Psoas muscle (tissue), 8 donors: Measurements from ENCODE around the gene F7. TPM values are rescaled to one million over a fixed set of nuclear protein-coding genes. Genes with fewer than 3 reads are reported as not detected.
"Not testable (repeated sequence)": the region's sequence is repeated elsewhere in the genome, so short reads cannot be mapped to it uniquely, and the experiment has no call there.

Experiments used
- ATAC-seq, 4 donors: fragments of 200-7000 bp; cut with Tn5 transposase; one replicate each; pipeline ENCODE4 v1.9.1; 2020; ENCODE audit warnings: moderate library complexity in 3 of 4, mild to moderate bottlenecking in 2 of 4
- DNase-seq, 2 donors: peaks; one replicate each; pipeline ENCODE4 v3.0.0-alpha.2; 2020
- H3K27ac ChIP-seq: fragments of 200-600 bp; one replicate; pipeline ENCODE4 v1.8.0; 2022
- H3K27me3 ChIP-seq, 3 donors: fragments of 200-600 bp in 1 of 3; one replicate each; pipeline versions ENCODE4 v1.6.1 to v1.8.0; 2013 to 2022; ENCODE audit warnings: low read length in 2 of 3, mild to moderate bottlenecking in 2 of 3, moderate library complexity in 1 of 3; ENCODE audit not compliant: insufficient read depth in 3 of 3
- H3K36me3 ChIP-seq, 2 donors: fragments of 200-600 bp in 1 of 2; one replicate each; pipeline versions ENCODE4 v1.6.1 to v1.8.0; 2013 to 2022; ENCODE audit warnings: low read depth in 1 of 2, mild to moderate bottlenecking in 1 of 2, moderate library complexity in 1 of 2; ENCODE audit not compliant: insufficient read depth in 1 of 2
- H3K4me1 ChIP-seq: fragments of 200-600 bp; one replicate; pipeline ENCODE4 v1.8.0; 2022
- H3K4me3 ChIP-seq: fragments of 200-600 bp; one replicate; pipeline ENCODE4 v1.8.0; 2022; ENCODE audit warnings: mild to moderate bottlenecking
- H3K9me3 ChIP-seq: fragments of 200-600 bp; one replicate; pipeline ENCODE4 v1.8.0; 2022
- WGBS, 3 donors: extraction: QIAGEN DNeasy Blood & Tissue Kit; methylation state at CpG; one replicate each; pipeline versions ENCODE4 v1.1.6 to v1.1.7; 2013; 5-methylcytosine and 5-hydroxymethylcytosine counted together
- intact Hi-C, 2 donors: fragments of 100-400 bp; cut with DNase I; formaldehyde crosslinking; loops; one replicate each; pipeline versions ENCODE4 v1.11.0 to v1.14.2; 2022
- polyA plus RNA-seq, 3 donors: library from polyadenylated mRNA; stranded (reverse); fragments of 200-250 nt; gene quantifications; one replicate each; pipeline ENCODE4 v1.2.3, GENCODE V29; 2013
- total RNA-seq, 4 donors: library from RNA; stranded (reverse); fragmentation: NEBNext Ultra II Directional in 2 of 4; extraction: Animal tissue kit (Norgen Biotek cat#: 25700) in 2 of 4; gene quantifications; one replicate each; pipeline versions ENCODE4 v1.2.1 to v1.2.4, GENCODE V29; 2021 to 2023
- TF ChIP-seq, protein P1 (sequence below): fragments of 200-600 bp; IDR thresholded peaks from one replicate; pipeline ENCODE4 v1.8.0; 2022; ENCODE audit warnings: antibody characterized with exemption
- donor health status: healthy with polysubstance abuse.
- donor health status: DM: no; HTN: no; CAD: no; lungs with moderate emphysema.
- donor health status: Bipolar disorder and iron deficiency.
- donor health status: healthy.
- donor health status: DM: yes; HTN: yes; CAD: no.
- donor health status: DM: no; HTN: no; CAD: no.
- donor health status: DM: no; HTN: no; CAD: no.
- donor health status: DM: yes; HTN: yes; CAD: no.

Gene F7
- total and polyA plus RNA-seq, 7 donors, result 0.08 to 0.20 (median 0.10) TPM; not detected in 4

DNA sequence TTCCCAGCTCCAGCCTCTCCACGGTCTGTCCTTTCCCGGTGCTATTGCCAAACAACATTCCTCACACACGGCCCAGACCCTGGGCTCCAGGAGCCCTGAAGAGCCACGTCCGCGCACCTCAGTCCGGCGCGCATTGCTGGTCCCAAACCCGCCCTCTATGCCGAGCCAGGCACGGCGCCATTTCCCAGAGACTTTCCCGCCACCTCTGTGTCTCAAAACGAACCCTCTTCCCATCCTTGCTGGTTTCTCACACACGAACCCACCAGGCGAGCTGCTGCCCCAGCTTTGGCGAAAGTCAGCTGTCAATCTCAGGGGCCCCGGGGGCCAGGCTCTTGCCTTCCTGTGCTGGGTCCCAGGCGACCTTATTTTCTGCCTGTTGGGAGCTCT is 28.0 kb upstream of the F7 start:
- Histone ChIP-seq H3K27ac (no peak overlapping the region), H3K9me3 (no peaks in the 10 kb centered on the region), H3K4me1 (no peaks in the 10 kb centered on the region), H3K4me3 (no peak overlapping the region), H3K36me3 (peaks cover 0 to 18% of the 10 kb centered on the region in 2 donors), H3K27me3 (peaks cover 0 to 23% (median 7%) of the 10 kb centered on the region in 3 donors)
- 86 to 94% (median 90%) methylated on average over 19 to 20 of the region's 20 CpGs for WGBS, 3 donors
- TF ChIP-seq, protein P1, sequence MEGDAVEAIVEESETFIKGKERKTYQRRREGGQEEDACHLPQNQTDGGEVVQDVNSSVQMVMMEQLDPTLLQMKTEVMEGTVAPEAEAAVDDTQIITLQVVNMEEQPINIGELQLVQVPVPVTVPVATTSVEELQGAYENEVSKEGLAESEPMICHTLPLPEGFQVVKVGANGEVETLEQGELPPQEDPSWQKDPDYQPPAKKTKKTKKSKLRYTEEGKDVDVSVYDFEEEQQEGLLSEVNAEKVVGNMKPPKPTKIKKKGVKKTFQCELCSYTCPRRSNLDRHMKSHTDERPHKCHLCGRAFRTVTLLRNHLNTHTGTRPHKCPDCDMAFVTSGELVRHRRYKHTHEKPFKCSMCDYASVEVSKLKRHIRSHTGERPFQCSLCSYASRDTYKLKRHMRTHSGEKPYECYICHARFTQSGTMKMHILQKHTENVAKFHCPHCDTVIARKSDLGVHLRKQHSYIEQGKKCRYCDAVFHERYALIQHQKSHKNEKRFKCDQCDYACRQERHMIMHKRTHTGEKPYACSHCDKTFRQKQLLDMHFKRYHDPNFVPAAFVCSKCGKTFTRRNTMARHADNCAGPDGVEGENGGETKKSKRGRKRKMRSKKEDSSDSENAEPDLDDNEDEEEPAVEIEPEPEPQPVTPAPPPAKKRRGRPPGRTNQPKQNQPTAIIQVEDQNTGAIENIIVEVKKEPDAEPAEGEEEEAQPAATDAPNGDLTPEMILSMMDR, result no peak
- DNase-seq, result peak in 1 of 2 donors; percentile 41
- intact Hi-C loops, result no loop called here
- no peak for ATAC-seq

DNA sequence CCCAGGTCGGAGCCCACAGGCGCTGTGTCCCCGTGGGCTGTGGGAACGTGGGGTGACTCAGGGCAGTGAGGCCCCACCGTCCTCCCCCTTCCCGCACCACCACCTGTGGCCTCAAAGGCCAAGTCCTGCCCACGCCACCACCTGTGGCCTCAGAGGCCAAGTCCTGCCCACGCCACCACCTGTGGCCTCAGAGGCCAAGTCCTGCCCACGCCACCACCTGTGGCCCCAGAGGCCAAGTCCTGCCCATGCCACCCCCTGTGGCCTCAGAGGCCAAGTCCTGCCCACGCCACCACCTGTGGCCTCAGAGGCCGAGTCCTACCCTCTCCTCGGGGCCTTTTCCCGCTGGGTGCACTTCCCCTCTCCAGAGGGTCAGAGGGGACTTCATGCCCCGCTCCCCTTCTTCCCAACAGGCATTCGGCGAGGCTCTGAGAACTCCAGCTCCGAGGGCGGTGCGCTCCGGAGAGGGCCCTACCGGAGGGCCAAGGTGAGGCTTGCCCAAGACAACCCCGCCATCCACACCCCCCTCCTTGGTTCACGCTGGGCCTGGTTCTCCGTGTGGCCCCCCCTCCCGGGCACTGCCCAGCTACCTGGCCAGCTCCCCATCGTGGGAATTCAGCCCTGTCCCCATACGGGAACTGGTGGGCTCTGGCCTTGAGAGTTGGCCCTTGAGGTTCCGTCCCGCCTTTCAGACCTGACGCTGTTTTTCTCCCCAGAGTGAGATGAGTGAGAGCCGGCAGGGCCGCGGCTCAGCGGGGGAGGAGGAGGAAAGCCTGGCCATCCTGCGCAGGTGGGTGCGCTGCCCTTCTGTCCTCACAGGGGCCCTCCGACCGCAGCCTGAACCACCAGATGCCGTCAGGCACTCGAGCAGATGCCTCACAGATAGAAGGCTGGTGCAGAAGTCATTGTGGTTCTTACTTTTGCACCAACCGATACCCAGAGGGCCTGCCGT is 27.4 kb upstream of the F7 start:
- no peak overlapping the region for H3K27ac ChIP-seq
- no peak overlapping the region for H3K4me3 ChIP-seq
- 70 to 79% (median 72%) methylated on average over 42 of the region's 42 CpGs for WGBS, 3 donors
- peaks cover 0 to 23% (median 7%) of the 10 kb centered on the region in 3 donors for H3K27me3 ChIP-seq
- H3K36me3 ChIP-seq, result peaks cover 0 to 18% of the 10 kb centered on the region in 2 donors
- H3K9me3 ChIP-seq, result no peaks in the 10 kb centered on the region
- TF ChIP-seq, protein P1, result no peak
- no peaks in the 10 kb centered on the region for H3K4me1 ChIP-seq
- intact Hi-C loops, result no loop called here
- DNase-seq (peak in 1 of 2 donors; percentile 41), ATAC-seq (no peak)

DNA sequence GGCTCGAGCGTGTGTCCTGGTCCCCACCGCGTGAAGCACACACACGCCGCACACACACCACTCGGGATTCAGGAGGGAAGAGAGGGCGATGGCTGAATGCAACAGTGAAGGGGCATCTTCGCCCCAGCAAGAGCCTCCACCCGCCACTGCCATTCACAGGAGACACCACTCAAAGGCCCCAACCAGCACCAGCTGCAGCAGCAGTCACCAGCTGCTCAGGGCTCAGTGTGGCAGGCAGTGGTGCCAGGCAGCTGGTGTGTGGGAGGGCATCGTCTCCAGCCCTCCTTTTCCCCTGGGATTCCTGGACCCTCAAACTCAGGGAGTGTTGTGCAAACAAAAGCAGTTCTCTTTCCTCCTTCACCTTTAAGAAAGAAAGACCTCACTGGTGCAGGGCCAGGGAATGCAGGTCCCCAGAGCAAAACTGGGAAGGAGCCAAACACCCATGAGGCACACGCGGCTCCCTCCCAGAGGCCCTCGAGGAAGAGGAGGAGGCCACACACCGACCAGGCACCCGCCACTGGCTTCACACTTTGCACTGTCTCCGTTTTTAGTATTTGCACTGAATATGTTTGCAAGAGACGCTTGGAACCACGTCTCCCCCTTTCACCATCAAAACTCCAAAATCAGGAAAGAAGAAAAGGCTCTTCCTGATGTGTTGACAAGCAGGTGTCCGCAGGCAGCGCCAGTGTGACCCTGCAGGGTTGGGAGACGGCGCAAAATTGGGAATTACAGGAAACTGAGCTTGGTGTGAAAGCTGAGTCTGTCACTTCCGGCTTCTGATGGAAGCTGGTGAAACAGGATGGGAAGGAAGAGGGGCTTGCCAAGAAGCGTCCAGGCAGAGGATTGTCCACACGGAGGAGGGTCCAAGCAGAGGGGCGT is 26.4 kb upstream of the F7 start:
- TF ChIP-seq, protein P1, result no peak
- H3K27ac ChIP-seq, result no peak overlapping the region
- 25 to 41% (median 25%) methylated on average over 24 to 27 of the region's 27 CpGs for WGBS, 3 donors
- intact Hi-C loops, result no loop called here
- DNase-seq (peak in 1 of 2 donors; percentile 29), ATAC-seq (no peak)
- H3K4me3 ChIP-seq, result no peak overlapping the region
- H3K36me3 ChIP-seq, result peaks cover 0 to 18% of the 10 kb centered on the region in 2 donors
- no peaks in the 10 kb centered on the region for H3K4me1 ChIP-seq
- H3K9me3 ChIP-seq, result no peaks in the 10 kb centered on the region
- H3K27me3 ChIP-seq, result peaks cover 0 to 23% (median 7%) of the 10 kb centered on the region in 3 donors

DNA sequence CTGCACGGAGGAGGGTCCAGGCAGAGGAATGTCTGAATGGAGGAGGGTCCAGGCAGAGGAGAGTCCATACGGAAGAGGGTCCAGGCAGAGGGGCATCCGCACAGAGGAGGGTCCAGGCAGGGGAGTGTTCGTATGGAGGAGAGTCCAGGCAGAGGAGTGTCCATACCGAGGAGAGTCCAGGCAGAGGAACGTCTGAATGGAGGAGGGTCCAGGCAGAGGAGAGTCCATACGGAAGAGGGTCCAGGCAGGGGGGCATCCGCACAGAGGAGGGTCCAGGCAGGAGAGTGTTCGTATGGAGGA is 25.9 kb upstream of the F7 start:
- intact Hi-C loops, result loop anchor here in 1 of 2 donors (5.0 kb wide), 1 partner anchor 47 kb away; no protein-coding TSS in a partner anchor
- not testable (repeated sequence) for H3K27ac ChIP-seq, H3K4me3 ChIP-seq, ATAC-seq, H3K4me1 ChIP-seq, H3K9me3 ChIP-seq, DNase-seq
- Histone ChIP-seq H3K36me3 (peaks cover 0 to 14% of the 10 kb centered on the region in 2 donors), H3K27me3 (peaks cover 0 to 23% (median 7%) of the 10 kb centered on the region in 3 donors)
- WGBS, 3 donors, result 44 to 60% (median 58%) methylated on average over 6 to 7 of the region's 9 CpGs
